ENCODE data around the gene QTRT2.

Gene QTRT2

GRCh38 chr3:114126461-114126860 lies 69.9 kb downstream of the QTRT2 start:
- TF ChIP-seq CTCF (IDR thresholded peaks at IDR 0.05; ENCODE audit: insufficient read depth, low read length), result no peak
- no peak for TF ChIP-seq REST (IDR thresholded peaks at IDR 0.05; ENCODE audit: insufficient replicate concordance, low read depth)
- TF ChIP-seq SPI1 (IDR thresholded peaks at IDR 0.05; ENCODE audit: borderline replicate concordance, low read depth), result no peak
- TF ChIP-seq POLR2AphosphoS5 (IDR thresholded peaks at IDR 0.05; ENCODE audit: low read depth), result no peak
- TF ChIP-seq GABPA (IDR thresholded peaks at IDR 0.05; ENCODE audit: low read depth), result no peak
- no peak overlapping the region for H3K4me3 ChIP-seq (replicated peaks; ENCODE audit: insufficient read depth, low read length)
- H3K27me3 ChIP-seq (ENCODE audit: insufficient read depth, poor library complexity, severe bottlenecking), result no peaks in the 10 kb centered on the region
- no peak overlapping the region for H3K27ac ChIP-seq (replicated peaks)
- no peak for DNase-seq (ENCODE audit: low read depth in 1 of 2, low spot score in 1 of 2)

GRCh38 chr3:114127517-114127916 lies 71.0 kb downstream of the QTRT2 start:
- Histone ChIP-seq H3K4me3 (replicated peaks; ENCODE audit: insufficient read depth, low read length) (no peak overlapping the region), H3K27me3 (ENCODE audit: insufficient read depth, poor library complexity, severe bottlenecking) (no peaks in the 10 kb centered on the region), H3K27ac (replicated peaks) (no peak overlapping the region)
- no peak for DNase-seq (ENCODE audit: low read depth in 1 of 2, low spot score in 1 of 2)
- no peak for TF ChIP-seq SPI1 (IDR thresholded peaks at IDR 0.05; ENCODE audit: borderline replicate concordance, low read depth)

GRCh38 chr3:114128231-114128630 lies 71.7 kb downstream of the QTRT2 start:
- Histone ChIP-seq H3K27me3 (ENCODE audit: insufficient read depth, poor library complexity, severe bottlenecking) (no peaks in the 10 kb centered on the region), H3K27ac (replicated peaks) (no peak overlapping the region), H3K4me3 (replicated peaks; ENCODE audit: insufficient read depth, low read length) (no peak overlapping the region)
- no peak for DNase-seq (ENCODE audit: low read depth in 1 of 2, low spot score in 1 of 2)
- no peak for TF ChIP-seq POLR2AphosphoS5 (IDR thresholded peaks at IDR 0.05; ENCODE audit: low read depth)
- TF ChIP-seq CTCF (IDR thresholded peaks at IDR 0.05; ENCODE audit: insufficient read depth, low read length), result no peak
- no peak for TF ChIP-seq SPI1 (IDR thresholded peaks at IDR 0.05; ENCODE audit: borderline replicate concordance, low read depth)
- no peak for TF ChIP-seq GABPA (IDR thresholded peaks at IDR 0.05; ENCODE audit: low read depth)
- no peak for TF ChIP-seq REST (IDR thresholded peaks at IDR 0.05; ENCODE audit: insufficient replicate concordance, low read depth)

GRCh38 chr3:114128826-114129225 lies 72.3 kb downstream of the QTRT2 start:
- TF ChIP-seq POLR2AphosphoS5 (IDR thresholded peaks at IDR 0.05; ENCODE audit: low read depth) (no peak), GABPA (IDR thresholded peaks at IDR 0.05; ENCODE audit: low read depth) (no peak), SPI1 (IDR thresholded peaks at IDR 0.05; ENCODE audit: borderline replicate concordance, low read depth) (no peak), CTCF (IDR thresholded peaks at IDR 0.05; ENCODE audit: insufficient read depth, low read length) (no peak), REST (IDR thresholded peaks at IDR 0.05; ENCODE audit: insufficient replicate concordance, low read depth) (no peak)
- Histone ChIP-seq H3K27me3 (ENCODE audit: insufficient read depth, poor library complexity, severe bottlenecking) (no peaks in the 10 kb centered on the region), H3K27ac (replicated peaks) (no peak overlapping the region)

More at GRCh38 chr3:114128826-114129225, 72.3 kb downstream of the QTRT2 start:
- no peak for DNase-seq (ENCODE audit: low read depth in 1 of 2, low spot score in 1 of 2)
- H3K4me3 ChIP-seq (replicated peaks; ENCODE audit: insufficient read depth, low read length), result no peak overlapping the region

Measured in HL-60 (cell line).